NCI-H226 (cell line): Measurements from ENCODE around the gene PATJ.
"Not testable (repeated sequence)": the region's sequence is repeated elsewhere in the genome, so short reads cannot be mapped to it uniquely, and the experiment has no call there.

Source experiments
- DNase-seq: peaks from one replicate; pipeline ENCODE4 v3.0.0-alpha.2; 2015

Gene PATJ

DNA sequence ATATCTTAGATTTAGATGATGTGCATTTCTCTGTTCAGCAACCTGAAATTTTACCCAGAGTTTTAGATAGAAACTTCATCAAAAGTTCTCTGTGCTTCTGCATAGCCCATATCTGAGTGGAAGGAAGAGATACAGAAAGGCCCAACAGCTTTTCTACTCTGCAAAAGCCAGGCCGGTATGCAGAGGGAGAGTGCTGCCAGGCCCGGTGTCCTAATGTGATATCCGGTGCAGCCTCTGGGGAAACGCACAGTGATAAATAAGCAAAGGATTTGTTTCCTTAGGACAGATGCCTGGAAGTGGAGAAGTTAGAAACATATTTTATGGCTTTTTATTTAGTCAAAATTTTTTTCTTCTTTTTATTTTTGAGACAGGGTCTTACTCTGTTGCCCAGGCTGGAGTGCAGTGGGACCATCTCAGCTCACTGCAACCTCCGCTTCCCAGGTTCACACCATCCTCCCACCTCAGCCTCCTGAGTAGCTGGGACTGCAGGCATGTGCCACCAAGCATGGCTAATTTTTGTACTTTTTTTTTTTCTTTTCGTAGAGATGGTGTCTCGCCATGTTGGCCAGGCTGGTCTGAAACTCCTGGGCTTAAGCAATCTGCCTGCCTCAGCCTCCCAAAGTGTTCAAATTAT, 145.8 kb downstream of the PATJ start:
- peak; percentile 70 for DNase-seq

DNA sequence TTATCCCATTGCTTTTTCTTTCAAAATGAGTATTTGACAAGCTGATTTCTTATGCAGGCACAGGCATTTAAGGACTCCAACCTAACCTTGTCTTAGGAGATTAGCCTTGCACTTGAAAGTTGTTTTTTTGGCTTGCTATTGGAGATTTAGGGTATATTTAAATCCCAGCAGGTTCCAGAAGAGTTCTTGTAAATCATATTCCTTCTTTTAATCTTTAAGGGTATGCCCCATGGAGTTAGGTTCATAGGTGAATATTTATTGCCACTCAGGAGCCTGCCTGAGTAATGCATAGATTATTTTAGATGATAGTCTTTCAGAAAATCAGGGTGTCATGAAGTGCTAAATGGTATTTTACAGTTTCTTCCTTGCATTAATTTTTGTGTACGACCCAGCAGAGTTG, 146.5 kb downstream of the PATJ start:
- no peak for DNase-seq

DNA sequence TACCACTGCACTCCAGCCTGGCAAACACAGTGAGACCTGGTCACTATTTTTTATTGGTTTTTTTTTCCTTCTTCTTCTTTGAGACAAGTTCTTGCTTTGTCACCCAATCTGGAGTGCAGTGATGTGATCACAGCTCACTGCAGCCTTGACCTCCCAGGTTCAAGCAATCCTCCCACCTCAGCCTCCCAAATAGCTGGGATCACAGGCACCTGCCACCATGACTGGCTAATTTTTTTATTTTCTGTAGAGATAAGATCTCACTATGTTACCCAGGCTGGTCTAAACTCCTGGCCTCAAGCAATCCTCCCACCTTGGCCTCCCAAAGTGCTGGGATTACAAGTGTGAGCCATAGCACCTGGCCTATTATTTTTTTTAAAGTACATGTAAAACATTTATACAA, 148.2 kb downstream of the PATJ start:
- not testable (repeated sequence) for DNase-seq

DNA sequence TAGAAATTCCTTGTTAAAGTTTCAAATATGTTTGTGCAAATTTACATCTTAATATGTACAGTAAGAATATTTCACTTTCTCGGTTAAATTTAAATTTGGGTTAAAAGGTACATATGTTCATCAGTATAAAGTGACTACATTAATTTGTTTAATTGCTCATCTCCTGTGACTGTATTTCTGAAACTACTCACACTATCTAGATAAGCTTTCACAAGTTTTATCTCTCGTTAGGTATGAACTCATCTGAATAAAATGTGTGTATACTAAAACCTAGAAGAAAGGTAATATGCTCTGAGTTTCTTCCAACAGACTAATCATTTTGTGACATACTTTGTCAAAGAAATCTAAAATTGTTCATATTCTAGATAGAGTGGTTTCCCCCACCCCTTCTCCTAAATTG, 150.7 kb downstream of the PATJ start:
- peak; percentile 14 for DNase-seq

DNA sequence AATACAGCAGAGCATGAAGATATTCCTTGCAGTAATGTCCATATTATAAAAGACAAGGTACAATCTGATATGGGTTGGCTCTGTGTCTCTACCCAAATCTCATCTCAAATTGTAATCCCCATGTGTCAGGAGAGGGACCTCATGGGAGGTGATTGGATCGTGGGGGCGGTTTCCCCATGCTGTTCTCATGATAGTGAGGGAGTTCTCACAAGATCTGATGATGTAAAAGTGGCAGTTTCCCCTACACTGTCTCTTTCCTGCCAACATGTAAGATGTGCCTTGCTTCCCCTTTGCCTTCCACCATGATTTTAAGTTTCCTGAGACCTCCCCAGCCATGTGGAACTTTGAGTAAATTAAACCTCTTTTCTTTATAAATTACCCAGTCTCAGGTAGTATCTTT, 152.0 kb downstream of the PATJ start:
- DNase-seq: not testable (repeated sequence)

DNA sequence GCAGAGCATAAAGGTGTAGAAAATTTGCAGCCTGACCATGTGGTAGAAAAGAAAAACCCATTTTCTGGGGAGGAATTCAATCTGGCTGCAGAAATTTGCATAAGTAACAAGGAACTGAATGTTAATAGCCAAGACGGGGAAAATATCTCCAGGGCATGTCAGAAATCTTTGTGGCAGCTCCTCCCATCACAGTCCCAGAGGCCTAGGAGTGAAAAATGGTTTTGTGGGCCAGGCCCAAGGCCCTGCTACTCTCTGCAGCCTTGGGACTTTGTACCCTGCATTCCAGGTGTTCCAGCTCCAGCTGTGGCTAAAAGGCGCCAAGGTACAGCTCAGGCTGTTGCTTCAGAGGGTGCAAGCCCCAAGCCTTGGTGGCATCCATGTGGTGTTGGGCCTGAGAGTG, 152.9 kb downstream of the PATJ start:
- DNase-seq: no peak

DNA sequence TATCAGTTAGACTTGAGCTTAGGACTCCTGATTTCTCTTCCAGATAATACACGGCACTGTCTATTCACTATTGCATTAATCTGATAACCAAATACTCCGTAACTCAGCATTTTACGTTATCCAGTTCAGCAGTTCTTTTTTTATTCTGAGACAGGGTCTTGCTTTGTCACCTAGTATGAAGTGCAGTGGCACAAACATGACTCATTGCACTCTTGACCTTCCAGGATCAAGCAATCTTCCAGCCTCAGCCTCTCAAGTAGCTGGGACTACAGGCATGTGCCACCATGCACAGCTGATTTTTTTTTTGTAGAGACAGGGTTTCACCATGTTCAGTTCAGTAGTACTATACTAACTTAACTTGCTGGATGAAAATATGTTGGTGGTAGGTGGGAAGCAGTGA, 156.4 kb downstream of the PATJ start:
- DNase-seq: no peak

DNA sequence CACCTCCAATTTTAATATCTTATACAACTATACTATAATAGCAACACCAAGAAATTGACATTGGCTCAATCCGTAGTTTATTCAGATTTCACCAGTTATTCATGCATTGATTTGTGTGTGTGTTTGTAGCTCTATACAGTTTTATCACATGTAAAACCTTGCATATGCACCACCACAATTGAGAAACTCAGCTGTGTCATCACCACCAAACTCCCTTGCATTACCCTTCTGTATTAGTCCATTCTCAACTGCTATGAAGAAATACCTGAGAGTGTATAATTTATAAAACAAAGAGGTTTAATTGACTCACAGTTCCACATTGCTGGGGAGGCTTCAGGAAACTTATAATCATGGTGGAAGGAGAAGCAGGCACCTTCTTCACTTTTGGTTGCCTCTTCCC, 162.1 kb downstream of the PATJ start:
- no peak for DNase-seq

DNA sequence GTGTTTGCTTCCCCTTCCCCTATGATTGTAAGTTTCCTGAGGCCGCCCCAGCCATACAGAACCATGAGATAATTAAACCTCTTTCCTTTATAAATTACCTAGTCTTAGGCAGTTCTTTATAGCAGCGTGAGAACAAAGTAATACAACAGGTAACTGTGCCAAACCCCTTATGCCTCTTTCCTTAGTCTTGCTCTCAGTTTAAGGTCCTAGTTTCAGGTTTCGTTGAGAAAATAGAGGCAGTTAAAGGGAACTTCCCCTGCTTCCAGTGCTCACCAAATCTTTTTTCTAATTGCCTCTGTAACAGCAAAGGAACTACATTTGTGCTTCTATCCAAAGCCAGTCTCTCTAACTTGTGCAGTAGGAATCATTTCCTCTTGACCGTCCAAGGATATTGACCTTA, 164.8 kb downstream of the PATJ start:
- DNase-seq: no peak

DNA sequence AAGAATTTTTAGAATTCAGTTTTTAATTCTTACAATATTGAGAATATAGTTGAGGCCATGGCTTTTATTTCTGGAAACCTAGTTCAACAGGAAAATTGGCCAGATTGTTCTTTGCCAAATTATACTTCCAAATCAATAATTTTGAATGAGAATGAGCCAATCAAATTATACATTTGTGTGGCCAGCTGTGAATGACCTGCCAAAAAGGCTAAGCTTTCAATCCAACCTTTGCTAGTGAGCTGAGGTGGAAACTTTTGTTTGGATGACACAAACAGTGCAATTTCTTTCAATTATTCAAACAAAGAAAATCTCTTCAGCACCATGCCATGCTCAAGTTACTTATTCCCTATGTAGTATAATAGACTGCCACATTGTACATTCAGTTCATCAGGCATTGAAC, 167.8 kb downstream of the PATJ start:
- no peak for DNase-seq

DNA sequence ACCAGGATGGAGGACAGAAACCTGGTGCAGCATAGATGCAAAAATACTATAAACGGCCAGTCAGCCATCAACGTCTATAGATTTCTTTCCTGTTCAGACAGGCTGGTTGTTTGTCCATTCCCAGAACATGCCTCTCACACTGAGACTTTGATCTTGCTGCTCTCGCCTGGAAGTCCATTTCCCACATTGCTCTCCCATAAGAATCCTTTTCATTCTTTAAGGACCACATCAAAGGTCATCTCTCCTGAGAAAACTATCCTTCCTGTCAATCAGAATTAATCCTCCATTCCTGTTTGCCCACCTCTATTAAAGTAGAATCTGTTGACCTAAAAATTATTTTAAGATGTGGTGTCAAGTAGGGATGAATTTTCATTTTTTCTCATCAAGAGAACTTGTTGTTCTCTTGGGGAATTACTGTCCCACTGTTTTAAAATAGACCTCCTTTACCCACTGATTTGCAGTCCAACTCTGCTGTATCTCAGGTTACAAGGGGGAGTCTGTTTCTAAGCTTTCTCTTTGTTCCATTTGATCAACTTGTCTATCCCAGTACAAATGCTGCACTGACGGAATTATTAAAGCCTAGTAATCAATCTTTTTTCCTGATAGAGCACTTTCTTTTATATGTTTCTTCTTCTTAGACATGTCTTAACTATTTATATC, 172.7 kb downstream of the PATJ start:
- DNase-seq: no peak

DNA sequence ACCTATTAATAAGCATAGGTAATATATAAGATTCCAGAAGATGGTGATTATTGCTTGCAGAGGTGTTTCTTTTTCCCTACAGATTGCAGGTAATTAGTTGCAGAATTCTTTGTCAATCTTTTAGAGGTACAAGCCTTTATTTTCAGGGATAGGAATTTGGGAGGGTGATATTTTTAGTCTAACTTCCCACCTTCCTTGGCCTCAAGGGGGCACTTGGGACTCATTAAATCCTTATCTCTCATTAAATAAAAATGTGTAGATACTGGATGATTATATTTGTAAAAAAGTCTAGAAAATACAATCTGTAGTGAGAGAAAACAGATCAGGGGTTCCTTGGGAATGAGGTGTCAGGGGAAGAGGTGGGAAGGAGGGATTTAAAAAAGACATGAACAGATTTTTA, 179.2 kb downstream of the PATJ start:
- no peak for DNase-seq

DNA sequence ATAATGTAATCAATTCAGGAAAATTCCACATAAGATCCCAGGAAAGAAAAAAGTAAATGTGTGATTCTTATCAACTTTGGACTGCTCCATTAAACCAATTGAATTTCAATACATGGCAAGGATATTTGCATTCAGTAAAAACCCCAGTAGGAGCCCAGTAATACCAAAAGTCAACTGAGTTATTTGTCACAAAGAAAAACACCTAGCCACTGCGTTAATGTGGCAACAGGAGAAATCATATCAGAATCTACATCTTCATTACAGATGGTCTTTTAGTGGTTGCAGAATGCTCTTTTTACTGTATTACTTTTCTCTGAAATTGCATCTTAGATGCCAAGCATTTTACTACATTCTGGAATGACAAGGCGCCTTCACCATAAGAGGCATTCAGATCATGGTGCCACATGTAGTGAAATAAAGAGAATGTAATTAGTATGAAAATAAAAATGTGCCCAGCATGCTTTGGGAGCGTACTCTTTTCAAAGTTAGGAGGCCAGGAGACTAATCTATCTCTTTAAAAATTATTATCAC, 180.7 kb downstream of the PATJ start:
- no peak for DNase-seq

DNA sequence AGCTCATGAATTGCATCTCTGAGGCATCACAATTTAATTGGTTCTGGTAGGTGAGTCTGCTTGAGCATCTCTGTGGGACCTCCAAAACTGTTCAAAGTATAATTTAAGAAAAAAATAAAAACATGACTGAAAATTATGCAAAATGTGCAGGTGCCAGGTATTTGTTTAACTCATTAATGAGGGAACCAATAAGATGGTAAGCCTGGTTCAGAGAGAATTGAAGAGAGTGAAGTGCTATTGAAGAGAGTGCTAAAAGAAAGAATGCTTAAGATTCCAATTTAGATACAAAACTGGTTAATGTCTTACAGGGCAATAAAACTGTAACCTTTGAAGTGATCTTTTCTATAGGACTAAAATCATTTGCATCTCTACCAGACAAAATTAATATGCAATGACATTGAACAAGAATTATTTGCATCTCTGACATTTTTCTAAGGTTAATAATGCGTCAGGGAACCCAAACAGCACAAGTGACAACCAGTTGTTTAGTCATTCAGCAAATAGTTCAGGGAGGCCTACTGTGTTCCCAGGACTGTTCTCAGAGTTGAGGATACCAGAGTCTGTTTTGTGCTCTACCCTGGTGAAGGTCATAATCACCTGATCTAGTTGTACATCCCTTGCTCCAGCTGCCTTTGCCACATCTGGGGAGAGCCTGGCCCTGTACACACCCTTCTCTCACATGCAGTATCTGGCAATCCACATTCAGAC, 183.5 kb downstream of the PATJ start:
- DNase-seq: no peak

DNA sequence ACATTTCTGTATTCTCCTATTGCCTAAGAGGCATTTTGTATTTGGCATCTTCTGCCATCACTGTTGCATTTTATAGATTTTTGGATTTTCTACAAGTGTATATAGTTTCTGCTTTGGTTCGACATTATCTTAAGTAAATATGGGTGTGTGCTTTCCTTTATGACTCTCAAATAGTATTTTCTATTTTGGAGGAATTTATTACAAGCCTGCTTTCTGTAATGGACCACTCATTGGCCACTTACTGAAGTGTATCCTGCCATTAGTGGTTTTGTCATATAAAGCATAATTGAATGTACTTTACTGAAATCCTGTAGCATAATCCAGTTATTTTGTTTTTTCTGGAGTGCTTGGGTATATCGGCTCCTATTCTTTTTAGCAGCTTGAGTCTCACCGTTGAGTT, 184.3 kb downstream of the PATJ start:
- DNase-seq: no peak

DNA sequence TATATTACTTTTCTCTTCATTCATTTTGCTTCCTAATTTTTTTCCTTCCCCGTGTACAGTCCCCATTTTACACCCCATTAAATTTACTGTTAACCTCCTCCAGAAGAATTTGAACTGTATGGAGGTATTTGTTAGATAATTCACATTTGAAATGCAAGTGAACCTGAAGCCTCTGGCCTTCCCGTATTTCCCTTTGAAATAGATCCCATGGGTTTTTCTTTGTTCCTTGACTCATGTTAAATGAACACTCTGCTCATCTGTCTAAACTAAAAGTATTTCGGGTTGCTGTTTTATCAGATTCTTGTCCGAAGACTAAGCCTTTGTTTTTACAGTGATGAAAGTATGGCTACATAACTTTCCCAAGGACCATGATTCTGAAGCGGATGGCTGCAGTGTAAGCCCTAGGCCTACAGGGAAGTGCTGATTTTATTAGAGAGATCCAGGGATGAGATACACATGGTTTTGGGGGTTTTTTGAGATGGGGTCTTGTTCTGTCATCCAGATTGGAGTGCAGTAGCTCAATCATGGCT, 187.9 kb downstream of the PATJ start:
- no peak for DNase-seq

DNA sequence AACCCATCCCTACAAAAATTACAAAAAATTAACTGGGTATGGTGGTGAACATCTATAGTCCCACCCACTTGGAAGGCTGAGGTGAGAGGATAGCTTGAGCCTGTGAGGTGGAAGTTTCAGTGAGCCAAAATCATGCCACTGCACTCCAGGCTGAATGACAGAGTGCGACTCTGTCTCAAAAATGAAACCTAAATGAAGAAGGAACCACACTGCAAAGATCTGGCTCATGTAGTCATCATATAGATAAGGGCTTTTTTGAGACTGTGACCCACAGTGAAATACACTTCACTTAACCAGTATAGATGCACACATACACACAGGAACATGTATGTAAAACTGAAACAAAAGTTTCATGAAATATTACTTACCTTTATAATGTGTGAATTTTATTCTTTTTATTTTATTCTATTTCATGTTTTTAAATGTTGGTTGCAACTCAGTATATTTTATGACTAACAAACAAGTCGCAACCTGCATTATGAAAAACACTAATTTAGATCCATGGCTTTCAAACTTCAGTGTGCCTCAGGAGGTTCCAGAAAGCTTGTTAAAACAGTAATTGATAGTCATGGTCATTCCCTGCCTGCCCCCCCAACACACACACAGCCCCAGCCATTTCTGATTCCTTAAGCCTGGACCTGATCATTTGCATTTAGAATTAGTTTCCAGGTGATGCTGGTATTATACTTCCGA, 189.5 kb downstream of the PATJ start:
- no peak for DNase-seq

DNA sequence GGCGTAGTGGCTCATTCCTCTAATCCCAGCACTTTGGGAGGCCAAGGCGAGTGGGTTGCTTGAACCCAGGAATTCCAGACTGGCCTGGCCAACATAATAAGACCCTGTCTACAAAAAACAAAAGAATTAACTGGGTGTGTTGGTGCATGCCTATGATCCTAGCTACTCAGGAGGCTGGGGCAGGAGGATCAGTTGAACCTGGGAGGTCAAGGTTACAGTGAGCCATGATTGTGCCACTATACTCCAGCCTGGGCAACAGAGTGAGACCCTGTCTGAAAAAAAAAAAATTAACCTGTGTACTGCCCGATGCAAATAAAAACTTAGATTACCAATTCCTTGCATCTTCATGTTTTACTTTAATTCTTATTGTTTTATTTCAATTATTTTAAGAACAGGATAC, 193.2 kb downstream of the PATJ start:
- DNase-seq: no peak

DNA sequence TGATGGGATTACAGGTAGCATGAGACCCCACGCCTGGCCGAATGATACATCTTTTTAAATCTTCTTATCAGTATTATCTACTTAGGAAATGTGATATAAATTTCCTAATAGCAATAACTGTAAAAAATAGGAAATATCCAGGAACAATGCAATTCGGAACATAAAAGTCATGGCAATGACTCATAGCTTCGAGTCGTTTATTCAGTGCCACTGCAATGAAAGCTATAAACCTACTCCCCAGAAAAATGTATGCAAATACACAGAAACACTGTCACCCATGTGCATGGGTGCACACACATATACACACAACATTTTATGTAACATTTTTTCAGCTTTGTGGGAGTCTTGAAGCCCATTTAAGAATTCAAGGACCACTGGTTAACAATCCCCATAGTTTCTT, 194.6 kb downstream of the PATJ start:
- no peak for DNase-seq

DNA sequence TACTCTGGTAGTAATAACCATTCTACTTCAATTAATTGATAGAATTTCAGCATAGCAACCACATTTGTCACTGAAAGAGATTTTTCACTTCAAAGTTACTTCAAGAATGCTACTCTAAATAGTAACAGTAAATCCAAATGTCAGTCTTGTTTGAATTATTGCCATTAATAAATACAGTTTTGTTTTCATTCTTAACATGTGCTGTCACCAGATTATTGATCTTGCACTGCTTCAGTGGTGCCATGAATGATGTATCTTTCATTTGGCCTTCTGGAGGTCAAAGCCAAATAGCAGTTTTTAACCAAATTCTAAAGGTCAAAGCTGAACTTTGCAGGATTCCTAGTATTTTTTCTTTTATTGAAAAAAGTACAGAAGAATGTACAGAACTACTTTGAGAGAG, 199.5 kb downstream of the PATJ start:
- DNase-seq: no peak

DNA sequence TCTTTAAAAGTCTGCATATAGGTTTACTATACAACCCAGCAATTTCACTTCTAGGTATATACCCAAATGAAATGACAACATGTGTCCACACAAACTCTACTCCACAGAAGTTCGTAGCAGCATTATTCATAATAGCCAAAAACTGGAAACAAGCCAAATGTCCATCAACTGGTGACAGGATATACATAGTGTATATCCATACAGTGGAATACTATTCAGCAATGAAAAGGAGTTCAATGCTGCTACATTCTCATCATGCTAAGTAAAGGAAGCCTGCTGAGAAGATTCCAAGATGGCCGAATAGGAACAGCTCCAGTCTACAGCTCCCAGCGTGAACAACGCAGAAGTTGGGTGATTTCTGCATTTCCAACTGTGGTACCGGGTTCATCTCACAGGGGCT, 200.6 kb downstream of the PATJ start:
- DNase-seq: no peak

DNA sequence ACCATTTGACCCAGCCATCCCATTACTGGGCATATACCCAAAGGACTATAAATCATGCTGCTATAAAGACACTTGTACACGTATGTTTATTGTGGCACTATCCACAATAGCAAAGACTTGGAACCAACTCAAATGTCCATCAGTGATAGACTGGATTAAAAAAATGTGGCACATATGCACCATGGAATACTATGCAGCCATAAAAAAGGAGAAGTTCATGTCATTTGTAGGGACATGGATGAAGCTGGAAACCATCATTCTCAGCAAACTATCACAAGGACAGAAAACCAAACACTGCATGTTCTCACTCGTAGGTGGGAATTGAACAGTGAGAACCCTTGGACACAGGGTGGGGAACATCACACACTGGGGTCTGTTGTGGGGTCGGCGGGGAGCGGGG, 206.4 kb downstream of the PATJ start:
- DNase-seq: not testable (repeated sequence)

DNA sequence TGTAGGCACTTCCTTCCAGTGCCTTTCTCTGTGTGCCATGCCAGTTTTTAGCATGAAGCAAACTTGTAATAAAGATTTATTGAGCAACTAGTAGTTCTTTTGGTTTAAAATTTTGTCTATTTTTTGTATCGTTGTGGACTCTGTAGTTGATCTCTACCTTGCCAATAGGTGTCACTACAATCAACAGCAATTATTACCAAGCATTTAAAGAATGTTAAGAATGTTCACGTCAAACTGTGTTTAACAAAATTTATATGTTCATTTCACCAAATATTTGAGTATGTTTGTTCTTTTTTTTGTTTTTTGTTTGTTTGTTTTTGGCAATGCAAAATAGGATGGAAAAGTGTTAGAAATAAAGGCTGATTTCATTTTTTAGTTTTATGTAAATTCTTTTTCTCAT, 208.1 kb downstream of the PATJ start:
- peak; percentile 22 for DNase-seq
